ENCODE results near the gene CRY2.
"Not testable (repeated sequence)": the region's sequence is repeated elsewhere in the genome, so short reads cannot be mapped to it uniquely, and the experiment has no call there.

Gene CRY2

GRCh38 chr11:45905576-45905975, 58.3 kb downstream of the CRY2 start:
- not testable (repeated sequence) for DNase-seq (ENCODE audit: low read depth); H3K4me3 ChIP-seq (ENCODE audit: low read length); H3K27me3 ChIP-seq (replicated peaks; ENCODE audit: control insufficient read depth, insufficient read depth, low read length); H3K9ac ChIP-seq (ENCODE audit: low read length); H3K9me3 ChIP-seq (ENCODE audit: control insufficient read depth, low read length)
- Histone ChIP-seq H3K4me1 (ENCODE audit: control insufficient read depth, insufficient read depth, low read length) (peaks cover 14% of the 10 kb centered on the region), H3K36me3 (ENCODE audit: control insufficient read depth, insufficient read depth, low read length, severe bottlenecking) (peaks cover 11% of the 10 kb centered on the region)

GRCh38 chr11:45906096-45906682, 58.9 kb downstream of the CRY2 start:
- no peaks in the 10 kb centered on the region for H3K9me3 ChIP-seq (ENCODE audit: control insufficient read depth, low read length)
- DNase-seq (ENCODE audit: low read depth) = no peak

GRCh38 chr11:45906965-45907611, 59.8 kb downstream of the CRY2 start, which contains the start of gene FREY1:
Gene FREY1 (minus strand): TSS chr11:45907271. CDS start chr11:45907245, 26 bp downstream.
- H3K9me3 ChIP-seq (ENCODE audit: control insufficient read depth, low read length) = no peaks in the 10 kb centered on the region
- no peak within 1 kb of the TSS for H3K4me3 ChIP-seq (ENCODE audit: low read length)
- peaks cover 26% of the 10 kb centered on the region for H3K36me3 ChIP-seq (ENCODE audit: control insufficient read depth, insufficient read depth, low read length, severe bottlenecking)
- H3K9ac ChIP-seq (ENCODE audit: low read length) = no peak within 1 kb of the TSS
- no peaks in the 10 kb centered on the region for H3K27me3 ChIP-seq (replicated peaks; ENCODE audit: control insufficient read depth, insufficient read depth, low read length)
- no peak for DNase-seq (ENCODE audit: low read depth)
- H3K4me1 ChIP-seq (ENCODE audit: control insufficient read depth, insufficient read depth, low read length) = peaks cover 10% of the 10 kb centered on the region

More at GRCh38 chr11:45906096-45906682, 58.9 kb downstream of the CRY2 start:
- Histone ChIP-seq H3K9ac (ENCODE audit: low read length) (no peak overlapping the region), H3K36me3 (ENCODE audit: control insufficient read depth, insufficient read depth, low read length, severe bottlenecking) (peaks cover 17% of the 10 kb centered on the region), H3K4me3 (ENCODE audit: low read length) (no peak overlapping the region), H3K27me3 (replicated peaks; ENCODE audit: control insufficient read depth, insufficient read depth, low read length) (no peaks in the 10 kb centered on the region), H3K4me1 (ENCODE audit: control insufficient read depth, insufficient read depth, low read length) (peaks cover 10% of the 10 kb centered on the region)

- Histone ChIP-seq H3K27me3 (replicated peaks; ENCODE audit: control insufficient read depth, insufficient read depth, low read length) (no peaks in the 10 kb centered on the region), H3K4me1 (ENCODE audit: control insufficient read depth, insufficient read depth, low read length) (peaks cover 10% of the 10 kb centered on the region), H3K9ac (ENCODE audit: low read length) (no peak overlapping the region), H3K4me3 (ENCODE audit: low read length) (no peak overlapping the region), H3K9me3 (ENCODE audit: control insufficient read depth, low read length) (no peaks in the 10 kb centered on the region), H3K36me3 (ENCODE audit: control insufficient read depth, insufficient read depth, low read length, severe bottlenecking) (peaks cover 26% of the 10 kb centered on the region)
- no peak for DNase-seq (ENCODE audit: low read depth)
These were observed 60.7 kb downstream of the CRY2 start for GRCh38 chr11:45907911-45908370.

GRCh38 chr11:45909594-45910475, 62.6 kb downstream of the CRY2 start:
- Histone ChIP-seq H3K9me3 (ENCODE audit: control insufficient read depth, low read length) (no peaks in the 10 kb centered on the region), H3K27me3 (replicated peaks; ENCODE audit: control insufficient read depth, insufficient read depth, low read length) (no peaks in the 10 kb centered on the region), H3K36me3 (ENCODE audit: control insufficient read depth, insufficient read depth, low read length, severe bottlenecking) (peaks cover 45% of the 10 kb centered on the region), H3K9ac (ENCODE audit: low read length) (no peak overlapping the region), H3K4me1 (ENCODE audit: control insufficient read depth, insufficient read depth, low read length) (peaks cover 10% of the 10 kb centered on the region), H3K4me3 (ENCODE audit: low read length) (no peak overlapping the region)
- DNase-seq (ENCODE audit: low read depth) = no peak

GRCh38 chr11:45910623-45911022, 63.3 kb downstream of the CRY2 start:
- Histone ChIP-seq H3K27me3 (replicated peaks; ENCODE audit: control insufficient read depth, insufficient read depth, low read length) (no peaks in the 10 kb centered on the region), H3K36me3 (ENCODE audit: control insufficient read depth, insufficient read depth, low read length, severe bottlenecking) (peaks cover 52% of the 10 kb centered on the region), H3K9ac (ENCODE audit: low read length) (no peak overlapping the region), H3K4me3 (ENCODE audit: low read length) (no peak overlapping the region), H3K4me1 (ENCODE audit: control insufficient read depth, insufficient read depth, low read length) (peaks cover 10% of the 10 kb centered on the region), H3K9me3 (ENCODE audit: control insufficient read depth, low read length) (no peaks in the 10 kb centered on the region)
- no peak for DNase-seq (ENCODE audit: low read depth)

- H3K9me3 ChIP-seq (ENCODE audit: control insufficient read depth, low read length) = no peaks in the 10 kb centered on the region
- H3K4me1 ChIP-seq (ENCODE audit: control insufficient read depth, insufficient read depth, low read length) = peaks cover 13% of the 10 kb centered on the region
- no peak overlapping the region for H3K9ac ChIP-seq (ENCODE audit: low read length)
- H3K27me3 ChIP-seq (replicated peaks; ENCODE audit: control insufficient read depth, insufficient read depth, low read length) = no peaks in the 10 kb centered on the region
- no peak for DNase-seq (ENCODE audit: low read depth)
- H3K4me3 ChIP-seq (ENCODE audit: low read length) = no peak overlapping the region
- H3K36me3 ChIP-seq (ENCODE audit: control insufficient read depth, insufficient read depth, low read length, severe bottlenecking) = peaks cover 57% of the 10 kb centered on the region
These were observed 66.2 kb downstream of the CRY2 start for GRCh38 chr11:45913514-45913913.

GRCh38 chr11:45913942-45914635, 66.8 kb downstream of the CRY2 start:
- Histone ChIP-seq H3K4me3 (ENCODE audit: low read length) (no peak overlapping the region), H3K4me1 (ENCODE audit: control insufficient read depth, insufficient read depth, low read length) (peaks cover 12% of the 10 kb centered on the region), H3K27me3 (replicated peaks; ENCODE audit: control insufficient read depth, insufficient read depth, low read length) (no peaks in the 10 kb centered on the region), H3K36me3 (ENCODE audit: control insufficient read depth, insufficient read depth, low read length, severe bottlenecking) (peaks cover 57% of the 10 kb centered on the region), H3K9me3 (ENCODE audit: control insufficient read depth, low read length) (no peaks in the 10 kb centered on the region), H3K9ac (ENCODE audit: low read length) (no peak overlapping the region)
- DNase-seq (ENCODE audit: low read depth) = no peak

- H3K4me1 ChIP-seq (ENCODE audit: control insufficient read depth, insufficient read depth, low read length) = peaks cover 12% of the 10 kb centered on the region
- H3K27me3 ChIP-seq (replicated peaks; ENCODE audit: control insufficient read depth, insufficient read depth, low read length) = no peaks in the 10 kb centered on the region
- no peak overlapping the region for H3K9ac ChIP-seq (ENCODE audit: low read length)
- DNase-seq (ENCODE audit: low read depth) = no peak
- H3K4me3 ChIP-seq (ENCODE audit: low read length) = no peak overlapping the region
- H3K9me3 ChIP-seq (ENCODE audit: control insufficient read depth, low read length) = no peaks in the 10 kb centered on the region
- peaks cover 47% of the 10 kb centered on the region for H3K36me3 ChIP-seq (ENCODE audit: control insufficient read depth, insufficient read depth, low read length, severe bottlenecking)
These were observed 68.2 kb downstream of the CRY2 start for GRCh38 chr11:45915446-45915845.

GRCh38 chr11:45917286-45917622, 70.0 kb downstream of the CRY2 start:
- no peaks in the 10 kb centered on the region for H3K27me3 ChIP-seq (replicated peaks; ENCODE audit: control insufficient read depth, insufficient read depth, low read length)
- peak overlapping the region; percentile 100 for H3K4me3 ChIP-seq (ENCODE audit: low read length)
- H3K9ac ChIP-seq (ENCODE audit: low read length) = peak overlapping the region; percentile 100
- peak; percentile 21 for DNase-seq (ENCODE audit: low read depth)
- peaks cover 12% of the 10 kb centered on the region for H3K4me1 ChIP-seq (ENCODE audit: control insufficient read depth, insufficient read depth, low read length)
- H3K9me3 ChIP-seq (ENCODE audit: control insufficient read depth, low read length) = no peaks in the 10 kb centered on the region
- peaks cover 31% of the 10 kb centered on the region for H3K36me3 ChIP-seq (ENCODE audit: control insufficient read depth, insufficient read depth, low read length, severe bottlenecking)
